ENCODE results near the gene ARHGAP1. TPM values are rescaled to one million over a fixed set of nuclear protein-coding genes. Genes with fewer than 3 reads are reported as not detected.

Gene ARHGAP1
- total and polyA plus RNA-seq, 2 of the 13 experiments (the other 11 are each of a cell fraction or from before 2014, with no cell fraction given) = 18.6 to 30.3 TPM

Other genes with a start within 250 kb of the ARHGAP1 start
- gene AMBRA1, start 106.6 kb downstream of the ARHGAP1 start, total RNA-seq (2016; rRNA removed; fragmentation: Illumina TruSeq; extraction: Trizol) = 26.0 and 26.1 TPM in 2 replicates
- 15.7 and 16.8 TPM in 2 replicates for gene AMBRA1, start 106.6 kb downstream of the ARHGAP1 start, polyA plus RNA-seq (2011; rRNA removed)
- gene HARBI1, start 83.4 kb downstream of the ARHGAP1 start, total RNA-seq (2016; rRNA removed; fragmentation: Illumina TruSeq; extraction: Trizol) = 4.8 and 6.9 TPM in 2 replicates
- 2.5 and 3.0 TPM in 2 replicates for gene HARBI1, start 83.4 kb downstream of the ARHGAP1 start, polyA plus RNA-seq (2011; rRNA removed)
- 55.0 and 61.8 TPM in 2 replicates for gene ATG13, start 83.1 kb downstream of the ARHGAP1 start, total RNA-seq (2016; rRNA removed; fragmentation: Illumina TruSeq; extraction: Trizol)
- 76.3 and 77.3 TPM in 2 replicates for gene ATG13, start 83.1 kb downstream of the ARHGAP1 start, polyA plus RNA-seq (2011; rRNA removed)
- 8.3 and 12.5 TPM in 2 replicates for gene ZNF408, start 412 bp upstream of the ARHGAP1 start, total RNA-seq (2016; rRNA removed; fragmentation: Illumina TruSeq; extraction: Trizol)
- gene ZNF408, start 412 bp upstream of the ARHGAP1 start, polyA plus RNA-seq (2011; rRNA removed) = 11.2 and 15.6 TPM in 2 replicates
- 110 and 330 TPM in 2 replicates for gene F2, start 18.6 kb upstream of the ARHGAP1 start, total RNA-seq (2016; rRNA removed; fragmentation: Illumina TruSeq; extraction: Trizol)
- 801 and 1,074 TPM in 2 replicates for gene F2, start 18.6 kb upstream of the ARHGAP1 start, polyA plus RNA-seq (2011; rRNA removed)
- 103 and 220 TPM in 2 replicates for gene CKAP5, start 145.7 kb upstream of the ARHGAP1 start, total RNA-seq (2016; rRNA removed; fragmentation: Illumina TruSeq; extraction: Trizol)
- 62.2 and 79.2 TPM in 2 replicates for gene CKAP5, start 145.7 kb upstream of the ARHGAP1 start, polyA plus RNA-seq (2011; rRNA removed)
- 6.8 and 13.3 TPM in 2 replicates for gene LRP4, start 217.9 kb upstream of the ARHGAP1 start, total RNA-seq (2016; rRNA removed; fragmentation: Illumina TruSeq; extraction: Trizol)
- 4.7 and 4.8 TPM in 2 replicates for gene LRP4, start 217.9 kb upstream of the ARHGAP1 start, polyA plus RNA-seq (2011; rRNA removed)
- 14.6 and 15.7 TPM in 2 replicates for gene CSTPP1, start 236.1 kb upstream of the ARHGAP1 start, total RNA-seq (2016; rRNA removed; fragmentation: Illumina TruSeq; extraction: Trizol)
- 10.7 and 12.3 TPM in 2 replicates for gene CSTPP1, start 236.1 kb upstream of the ARHGAP1 start, polyA plus RNA-seq (2011; rRNA removed)

Data from HepG2 (cell line).